Neural progenitor cell (in vitro differentiated cells): Measurements from ENCODE around the gene SLCO4A1.

ENCODE experiments used
- EZH2 ChIP-seq: fragments of 200-600 bp; sonication (generic); IDR thresholded peaks from 2 replicates; pipeline ENCODE4 v1.6.1; 2017; ENCODE audit warnings: antibody characterized with exemption, mild to moderate bottlenecking, moderate library complexity
- EZH2phosphoT487 ChIP-seq: fragments of 200-600 bp; sonication (generic); IDR thresholded peaks from 2 replicates; pipeline ENCODE4 v1.6.1; 2017; ENCODE audit warnings: antibody characterized with exemption
- TF ChIP-seq, protein P1 (sequence below): fragments of 200-600 bp; sonication (generic); IDR thresholded peaks from 2 replicates; pipeline ENCODE4 v1.5.1; 2017; ENCODE audit warnings: antibody characterized with exemption, mild to moderate bottlenecking

DNA sequence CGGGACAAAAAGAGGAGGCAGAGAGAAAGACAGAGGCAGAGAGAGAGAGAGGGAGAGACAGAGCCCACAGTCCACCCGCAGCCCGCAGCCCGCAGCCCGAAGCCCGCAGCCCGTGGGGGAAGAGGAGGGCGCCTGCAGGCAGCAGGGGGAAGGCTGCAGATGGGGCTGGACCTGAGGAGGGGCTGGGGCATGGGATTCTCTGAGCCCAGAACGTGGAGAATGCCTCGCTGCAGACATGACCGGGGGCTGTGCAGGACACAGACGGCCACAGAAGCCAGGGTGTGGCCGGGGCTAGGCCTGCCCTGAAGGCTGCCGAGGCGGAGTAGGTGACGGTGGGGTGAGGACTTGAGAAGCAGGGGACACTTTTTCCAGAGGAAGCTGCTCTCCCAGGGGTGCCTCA is 6.5 kb upstream of the SLCO4A1 start:
- TF ChIP-seq EZH2, result no peak
- TF ChIP-seq, protein P1, sequence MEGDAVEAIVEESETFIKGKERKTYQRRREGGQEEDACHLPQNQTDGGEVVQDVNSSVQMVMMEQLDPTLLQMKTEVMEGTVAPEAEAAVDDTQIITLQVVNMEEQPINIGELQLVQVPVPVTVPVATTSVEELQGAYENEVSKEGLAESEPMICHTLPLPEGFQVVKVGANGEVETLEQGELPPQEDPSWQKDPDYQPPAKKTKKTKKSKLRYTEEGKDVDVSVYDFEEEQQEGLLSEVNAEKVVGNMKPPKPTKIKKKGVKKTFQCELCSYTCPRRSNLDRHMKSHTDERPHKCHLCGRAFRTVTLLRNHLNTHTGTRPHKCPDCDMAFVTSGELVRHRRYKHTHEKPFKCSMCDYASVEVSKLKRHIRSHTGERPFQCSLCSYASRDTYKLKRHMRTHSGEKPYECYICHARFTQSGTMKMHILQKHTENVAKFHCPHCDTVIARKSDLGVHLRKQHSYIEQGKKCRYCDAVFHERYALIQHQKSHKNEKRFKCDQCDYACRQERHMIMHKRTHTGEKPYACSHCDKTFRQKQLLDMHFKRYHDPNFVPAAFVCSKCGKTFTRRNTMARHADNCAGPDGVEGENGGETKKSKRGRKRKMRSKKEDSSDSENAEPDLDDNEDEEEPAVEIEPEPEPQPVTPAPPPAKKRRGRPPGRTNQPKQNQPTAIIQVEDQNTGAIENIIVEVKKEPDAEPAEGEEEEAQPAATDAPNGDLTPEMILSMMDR, result no peak
- no peak for TF ChIP-seq EZH2phosphoT487
